Measurements from ENCODE around the gene KCNJ1. TPM values are rescaled to one million over a fixed set of nuclear protein-coding genes. Genes with fewer than 3 reads are reported as not detected.

The KCNJ1 gene
- total RNA-seq, 1 experiment from 2014 or later = not detected

GRCh38 chr11:128878455-128878854 lies 11.4 kb upstream of the KCNJ1 start:
- peak in 1 of 2 experiments; percentile 32 for DNase-seq
- Histone ChIP-seq H3K4me1 (peaks cover 4% of the 10 kb centered on the region; the same call in 1 of the 2 replicates), H3K27me3 (no peaks in the 10 kb centered on the region), H3K4me3 (no peak overlapping the region), H3K9me3 (replicated peaks) (no peaks in the 10 kb centered on the region), H3K36me3 (no peaks in the 10 kb centered on the region), H3K27ac (no peak overlapping the region)

GRCh38 chr11:128877726-128878125 lies 10.6 kb upstream of the KCNJ1 start:
- no peaks in the 10 kb centered on the region for H3K36me3 ChIP-seq
- H3K27me3 ChIP-seq = no peaks in the 10 kb centered on the region
- H3K4me3 ChIP-seq = no peak overlapping the region
- H3K9me3 ChIP-seq (replicated peaks) = no peaks in the 10 kb centered on the region
- H3K27ac ChIP-seq = no peak overlapping the region
- peaks cover 4% of the 10 kb centered on the region; the same call in 1 of the 2 replicates for H3K4me1 ChIP-seq
- DNase-seq = no peak

GRCh38 chr11:128876133-128876650 lies 9.1 kb upstream of the KCNJ1 start:
- Histone ChIP-seq H3K9me3 (replicated peaks) (no peaks in the 10 kb centered on the region), H3K4me3 (no peak overlapping the region), H3K4me1 (peaks cover 4% of the 10 kb centered on the region; the same call in 1 of the 2 replicates), H3K27me3 (no peaks in the 10 kb centered on the region), H3K36me3 (no peaks in the 10 kb centered on the region), H3K27ac (no peak overlapping the region)
- DNase-seq = no peak

- peak; percentile 36 to 50 for DNase-seq
Observed at GRCh38 chr11:128874427-128874826, 7.3 kb upstream of the KCNJ1 start.

GRCh38 chr11:128872594-128872993 lies 5.5 kb upstream of the KCNJ1 start:
- Histone ChIP-seq H3K27me3 (no peaks in the 10 kb centered on the region), H3K27ac (no peak overlapping the region), H3K4me3 (no peak overlapping the region), H3K4me1 (peaks cover 4% of the 10 kb centered on the region; the same call in 1 of the 2 replicates), H3K36me3 (no peaks in the 10 kb centered on the region), H3K9me3 (replicated peaks) (no peaks in the 10 kb centered on the region)
- DNase-seq = no peak

More at GRCh38 chr11:128874427-128874826, 7.3 kb upstream of the KCNJ1 start:
- Histone ChIP-seq H3K36me3 (no peaks in the 10 kb centered on the region), H3K27ac (no peak overlapping the region), H3K4me1 (peaks cover 4% of the 10 kb centered on the region; the same call in 1 of the 2 replicates), H3K9me3 (replicated peaks) (no peaks in the 10 kb centered on the region), H3K4me3 (no peak overlapping the region), H3K27me3 (no peaks in the 10 kb centered on the region)

GRCh38 chr11:128872094-128872493 lies 5.0 kb upstream of the KCNJ1 start:
- no peaks in the 10 kb centered on the region for H3K27me3 ChIP-seq
- H3K4me1 ChIP-seq = peaks cover 4% of the 10 kb centered on the region; the same call in 1 of the 2 replicates
- H3K36me3 ChIP-seq = no peaks in the 10 kb centered on the region
- no peaks in the 10 kb centered on the region for H3K9me3 ChIP-seq (replicated peaks)
- H3K27ac ChIP-seq = no peak overlapping the region
- no peak for DNase-seq
- H3K4me3 ChIP-seq = no peak overlapping the region

GRCh38 chr11:128871168-128871610 lies 4.1 kb upstream of the KCNJ1 start:
- DNase-seq = no peak
- H3K9me3 ChIP-seq (replicated peaks) = no peaks in the 10 kb centered on the region
- no peaks in the 10 kb centered on the region for H3K36me3 ChIP-seq
- H3K27ac ChIP-seq = no peak overlapping the region
- no peak overlapping the region for H3K4me3 ChIP-seq
- H3K27me3 ChIP-seq = no peaks in the 10 kb centered on the region
- peaks cover 4% of the 10 kb centered on the region; the same call in 1 of the 2 replicates for H3K4me1 ChIP-seq

GRCh38 chr11:128868841-128869671 lies 2.0 kb upstream of the KCNJ1 start:
- no peak overlapping the region for H3K27ac ChIP-seq
- DNase-seq = no peak
- no peaks in the 10 kb centered on the region for H3K9me3 ChIP-seq (replicated peaks)
- H3K27me3 ChIP-seq = no peaks in the 10 kb centered on the region
- no peak overlapping the region for H3K4me3 ChIP-seq
- no peaks in the 10 kb centered on the region for H3K4me1 ChIP-seq
- no peaks in the 10 kb centered on the region for H3K36me3 ChIP-seq

- no peak for DNase-seq
- Histone ChIP-seq H3K9me3 (replicated peaks) (no peaks in the 10 kb centered on the region), H3K27ac (no peak overlapping the region), H3K27me3 (no peaks in the 10 kb centered on the region), H3K4me1 (no peaks in the 10 kb centered on the region), H3K4me3 (no peak overlapping the region), H3K36me3 (no peaks in the 10 kb centered on the region)
Observed at GRCh38 chr11:128865490-128865889, 1.6 kb downstream of the KCNJ1 start.

GRCh38 chr11:128862908-128863660 lies 4.0 kb downstream of the KCNJ1 start:
- Histone ChIP-seq H3K36me3 (no peaks in the 10 kb centered on the region), H3K4me3 (no peak overlapping the region), H3K27me3 (no peaks in the 10 kb centered on the region), H3K27ac (no peak overlapping the region), H3K4me1 (no peaks in the 10 kb centered on the region), H3K9me3 (replicated peaks) (no peaks in the 10 kb centered on the region)
- no peak for DNase-seq

GRCh38 chr11:128862406-128862805 lies 4.7 kb downstream of the KCNJ1 start:
- Histone ChIP-seq H3K9me3 (replicated peaks) (no peaks in the 10 kb centered on the region), H3K4me3 (no peak overlapping the region), H3K4me1 (no peaks in the 10 kb centered on the region), H3K27ac (no peak overlapping the region), H3K27me3 (no peaks in the 10 kb centered on the region), H3K36me3 (no peaks in the 10 kb centered on the region)
- DNase-seq = no peak

- no peaks in the 10 kb centered on the region for H3K27me3 ChIP-seq
- H3K27ac ChIP-seq = no peak overlapping the region
- no peaks in the 10 kb centered on the region for H3K36me3 ChIP-seq
- no peaks in the 10 kb centered on the region for H3K9me3 ChIP-seq (replicated peaks)
- DNase-seq = no peak
- H3K4me3 ChIP-seq = no peak overlapping the region
- H3K4me1 ChIP-seq = no peaks in the 10 kb centered on the region
Observed at GRCh38 chr11:128860571-128861361, 6.3 kb downstream of the KCNJ1 start.

GRCh38 chr11:128859563-128860441 lies 7.3 kb downstream of the KCNJ1 start:
- DNase-seq = no peak
- no peaks in the 10 kb centered on the region for H3K4me1 ChIP-seq
- no peaks in the 10 kb centered on the region for H3K27me3 ChIP-seq

More at GRCh38 chr11:128859563-128860441, 7.3 kb downstream of the KCNJ1 start:
- Histone ChIP-seq H3K9me3 (replicated peaks) (no peaks in the 10 kb centered on the region), H3K4me3 (no peak overlapping the region), H3K36me3 (no peaks in the 10 kb centered on the region), H3K27ac (no peak overlapping the region)

Measured in SJCRH30 (cell line).